IPS-NIHi7 (cell line): ENCODE data around the gene PNKP.

Source experiments
- DNase-seq: peaks from one replicate; pipeline ENCODE4 v3.0.0; 2012; ENCODE audit warnings: mixed read lengths; ENCODE audit errors: extremely low spot score

The PNKP gene

DNA sequence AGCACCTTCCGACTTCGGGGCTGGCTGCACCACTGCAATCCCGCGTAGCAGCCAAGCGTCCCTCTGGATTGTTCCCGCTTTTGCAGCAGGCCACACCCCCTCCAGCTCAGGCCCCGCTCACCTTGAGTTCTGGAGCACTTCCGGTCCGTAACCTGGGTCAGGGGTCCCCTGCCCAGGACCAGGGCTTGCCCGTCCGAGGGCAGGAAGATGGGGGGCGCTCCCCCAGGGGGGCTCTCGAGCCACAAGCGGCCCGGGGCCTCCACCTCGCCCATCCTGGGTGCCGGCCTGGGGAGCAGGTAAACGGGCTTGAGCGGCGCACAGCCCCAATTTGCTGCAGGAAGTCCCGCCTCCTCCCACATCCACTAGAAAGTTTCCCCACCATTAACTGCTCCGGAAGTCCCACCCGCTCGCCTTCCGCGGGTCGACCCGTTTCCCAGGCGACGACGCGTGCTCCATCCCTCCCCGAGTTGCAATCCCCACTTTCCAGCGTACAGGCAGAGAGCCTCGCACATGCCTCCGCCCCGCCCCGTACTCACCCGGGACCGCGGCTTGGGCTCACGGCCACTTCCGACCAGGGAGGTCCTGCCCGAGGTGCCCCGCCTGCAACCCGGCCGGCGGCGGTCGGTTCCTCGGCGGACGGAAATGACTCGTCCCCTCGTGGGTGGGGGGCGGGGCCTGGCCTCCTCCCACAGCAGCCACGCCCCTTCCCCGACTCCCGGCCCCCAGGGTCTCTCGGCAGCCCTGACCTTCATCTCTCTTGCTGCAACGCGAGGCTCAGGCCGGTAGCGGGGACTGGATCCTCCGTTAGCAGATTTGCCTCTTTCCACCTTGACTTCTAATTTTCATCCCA is at the start of gene PNKP:
PNKP (minus strand) TSS at position 644 of the 850 bp plus-strand sequence; CDS start at position 272, 372 bp downstream.
- DNase-seq, result peak; percentile 87

GRCh38 chr19:49915271-49915670 is 47.9 kb upstream of the PNKP start:
- no peak for DNase-seq

DNA sequence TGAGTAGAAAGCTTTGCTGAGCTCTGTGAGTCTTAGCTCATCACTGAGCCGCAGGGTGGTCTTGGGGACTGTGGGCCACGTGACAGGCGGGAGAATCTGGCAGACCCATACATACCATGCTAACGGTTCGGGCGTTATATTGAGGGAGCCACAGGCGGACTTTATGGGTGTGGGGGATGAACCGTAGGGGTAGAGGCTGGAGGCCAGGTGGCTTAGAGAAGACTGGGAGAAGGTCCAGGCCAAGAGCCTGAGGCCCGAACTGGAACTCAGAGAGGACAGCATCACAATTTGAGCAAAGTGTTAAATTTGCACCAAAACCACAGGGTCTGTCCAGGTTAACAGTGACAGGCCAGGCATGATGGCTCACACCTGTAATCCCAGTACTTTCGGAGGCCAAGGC is 46.3 kb upstream of the PNKP start:
- DNase-seq, result no peak

DNA sequence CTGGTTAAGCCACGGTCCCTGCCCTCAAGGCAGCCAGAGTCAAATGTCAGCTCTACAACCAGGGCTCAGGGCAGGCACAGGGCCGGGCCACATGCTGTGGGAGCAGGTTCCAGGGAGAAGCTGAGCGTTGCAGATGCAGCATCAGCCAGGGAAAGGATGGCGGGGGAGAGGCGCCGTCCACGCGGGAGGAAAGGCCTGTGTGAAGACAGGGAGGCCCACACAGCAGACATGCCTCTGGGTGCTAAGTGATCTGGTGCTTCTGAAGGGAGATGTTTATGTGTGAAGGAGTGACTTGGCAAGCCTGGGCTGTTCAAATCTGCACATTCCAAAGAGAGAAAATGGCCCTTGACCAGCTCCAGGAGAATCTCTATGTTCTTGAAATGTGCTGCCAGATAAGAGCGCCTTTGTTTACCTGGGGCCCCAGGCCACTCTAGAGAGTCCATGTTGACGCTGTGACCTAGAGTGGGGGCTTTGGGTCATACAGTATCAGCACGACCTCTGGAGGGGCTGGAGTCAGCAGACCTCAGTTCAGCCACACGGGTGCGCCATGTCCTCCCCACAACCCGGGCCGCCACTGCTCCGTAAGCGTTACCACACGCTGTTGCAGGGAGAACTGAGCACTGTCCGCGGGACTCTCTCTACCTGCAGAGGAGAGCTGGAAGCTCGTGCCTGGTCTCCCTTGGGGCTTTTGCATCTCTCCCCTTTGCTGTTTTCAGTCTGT is 45.7 kb upstream of the PNKP start:
- peak; percentile 56 for DNase-seq

DNA sequence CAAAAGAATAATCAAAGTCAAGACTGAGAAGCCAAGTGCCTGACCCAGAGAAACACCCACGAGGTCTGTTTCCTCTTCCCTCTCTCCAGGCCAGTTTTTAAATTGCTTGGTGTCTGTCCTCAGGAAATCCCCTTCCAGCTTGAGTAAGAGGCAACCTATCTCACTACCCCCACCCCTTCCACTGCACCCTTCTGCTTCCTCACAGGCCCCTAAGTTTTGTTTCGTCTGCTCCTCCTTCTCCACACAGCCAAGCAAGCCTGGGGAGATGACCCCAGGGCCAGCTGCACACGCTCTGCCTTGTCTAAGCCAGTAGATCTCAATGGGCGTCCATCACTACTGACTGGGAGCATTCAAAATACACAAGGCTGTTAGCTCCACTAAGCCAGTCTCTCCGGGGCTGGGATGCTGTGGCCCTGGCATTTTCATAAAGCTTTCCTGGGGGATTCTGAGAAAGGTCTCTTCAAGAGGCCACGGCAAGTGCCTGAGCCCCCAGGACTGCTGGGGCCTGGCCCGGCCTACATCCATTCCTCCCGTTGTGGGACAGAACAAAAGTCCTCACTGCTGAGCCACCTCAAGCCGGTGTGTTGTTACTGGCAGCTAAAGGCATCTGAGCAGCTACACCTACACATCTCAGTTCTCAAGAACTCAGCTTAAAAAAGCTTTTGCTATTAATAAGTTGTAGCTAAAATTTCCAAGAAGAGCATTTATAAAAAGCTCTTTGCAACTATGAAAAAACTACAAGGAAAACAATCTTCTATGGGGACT is 44.2 kb upstream of the PNKP start:
- DNase-seq, result no peak

- no peak for DNase-seq
These were observed 42.8 kb upstream of the PNKP start for GRCh38 chr19:49910179-49910578.

DNA sequence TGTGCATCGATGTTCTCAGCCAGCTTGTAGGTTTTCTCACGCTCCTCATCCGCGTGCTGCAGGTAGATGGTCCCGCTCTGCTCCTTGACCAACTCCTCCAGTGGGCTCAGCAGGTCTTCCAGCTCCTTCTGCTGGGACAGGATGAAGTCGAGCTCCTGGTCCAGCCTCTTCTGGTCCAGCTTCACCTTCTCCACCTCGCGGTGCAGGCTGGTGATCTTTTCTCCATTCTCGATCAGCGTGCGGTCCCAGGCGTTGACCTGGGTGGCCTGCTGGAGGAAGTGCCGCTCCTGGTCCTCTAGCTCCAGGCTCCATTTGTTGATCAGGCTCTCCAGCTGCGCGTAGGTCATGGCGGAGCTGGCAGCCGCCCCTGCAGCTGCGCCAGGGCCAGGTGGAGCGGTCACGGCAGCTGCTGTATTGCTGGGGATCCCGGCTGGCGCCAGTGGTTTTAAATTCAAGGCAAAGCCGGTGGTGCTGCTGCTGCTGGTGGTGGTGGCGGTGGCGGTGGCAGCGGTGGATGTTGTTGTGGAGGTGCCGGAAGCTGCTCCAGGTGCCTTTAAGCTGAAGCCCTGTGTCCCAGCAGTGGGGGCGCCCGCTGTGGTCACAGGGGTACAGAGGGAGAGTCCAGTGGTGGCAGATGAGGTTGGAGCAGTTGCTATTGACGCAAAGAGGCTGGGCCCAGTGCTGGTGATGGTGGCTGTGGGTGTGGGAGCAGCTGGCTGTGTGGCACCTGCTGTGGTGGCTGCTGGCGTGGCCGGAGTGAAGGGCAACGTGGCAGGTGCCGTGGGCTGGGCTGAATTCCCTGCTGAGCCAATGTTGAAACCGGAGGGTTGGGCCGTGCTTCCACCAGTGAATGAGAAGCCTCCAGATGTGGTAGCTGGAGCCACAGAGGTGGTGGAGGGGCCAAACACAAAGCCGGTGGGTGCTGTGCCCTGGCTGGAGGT is 41.4 kb upstream of the PNKP start:
- no peak for DNase-seq

GRCh38 chr19:49907745-49908446 is 40.5 kb upstream of the PNKP start:
- DNase-seq, result no peak

GRCh38 chr19:49906879-49907564 is 39.6 kb upstream of the PNKP start:
- no peak for DNase-seq

- DNase-seq, result no peak
These were observed 36.8 kb upstream of the PNKP start for GRCh38 chr19:49904136-49904535.

DNA sequence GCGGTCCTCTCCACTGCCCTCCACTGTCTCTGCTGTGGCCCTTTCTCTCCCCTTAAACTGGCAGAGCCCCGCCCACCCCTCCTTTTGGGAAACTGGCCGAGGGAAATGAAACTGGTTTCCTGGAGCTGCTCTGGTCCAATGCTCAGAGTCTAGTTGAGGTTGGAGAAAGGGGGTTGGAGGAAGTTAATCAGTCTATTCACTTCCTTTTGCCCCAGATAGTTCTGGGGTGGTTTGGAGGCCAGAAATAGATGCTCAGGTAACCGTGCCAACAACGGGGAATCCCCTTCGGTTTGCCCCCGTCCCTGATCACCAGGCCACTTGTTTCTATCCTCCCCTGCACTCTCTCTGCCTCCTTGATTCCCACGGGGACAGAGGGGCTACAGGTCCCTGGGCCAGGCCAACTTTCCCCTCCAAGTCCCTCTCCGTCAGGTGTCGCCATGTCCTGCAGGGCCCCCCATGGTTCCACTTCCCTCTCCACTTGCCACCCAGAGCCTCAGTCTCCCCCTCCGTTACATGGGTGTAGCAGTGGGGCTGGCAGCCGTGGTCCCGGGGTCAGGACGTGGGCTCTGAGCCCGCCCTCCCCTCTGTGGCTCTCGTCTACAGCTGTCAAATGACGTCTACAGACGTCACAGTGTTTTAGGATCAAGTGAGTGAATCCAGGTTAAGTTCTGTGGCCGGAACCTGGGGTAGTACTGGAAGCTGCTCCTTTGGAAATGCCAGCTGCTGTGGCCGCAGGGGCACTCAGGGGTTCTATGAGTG is 29.7 kb upstream of the PNKP start, which contains the start of gene IL4I1:
IL4I1 (minus strand) TSS at position 25 of the 759 bp plus-strand sequence. CDS start 727 bp downstream, outside the sequence.
- DNase-seq, result no peak

GRCh38 chr19:49895566-49896297 is 28.4 kb upstream of the PNKP start:
- no peak for DNase-seq

DNA sequence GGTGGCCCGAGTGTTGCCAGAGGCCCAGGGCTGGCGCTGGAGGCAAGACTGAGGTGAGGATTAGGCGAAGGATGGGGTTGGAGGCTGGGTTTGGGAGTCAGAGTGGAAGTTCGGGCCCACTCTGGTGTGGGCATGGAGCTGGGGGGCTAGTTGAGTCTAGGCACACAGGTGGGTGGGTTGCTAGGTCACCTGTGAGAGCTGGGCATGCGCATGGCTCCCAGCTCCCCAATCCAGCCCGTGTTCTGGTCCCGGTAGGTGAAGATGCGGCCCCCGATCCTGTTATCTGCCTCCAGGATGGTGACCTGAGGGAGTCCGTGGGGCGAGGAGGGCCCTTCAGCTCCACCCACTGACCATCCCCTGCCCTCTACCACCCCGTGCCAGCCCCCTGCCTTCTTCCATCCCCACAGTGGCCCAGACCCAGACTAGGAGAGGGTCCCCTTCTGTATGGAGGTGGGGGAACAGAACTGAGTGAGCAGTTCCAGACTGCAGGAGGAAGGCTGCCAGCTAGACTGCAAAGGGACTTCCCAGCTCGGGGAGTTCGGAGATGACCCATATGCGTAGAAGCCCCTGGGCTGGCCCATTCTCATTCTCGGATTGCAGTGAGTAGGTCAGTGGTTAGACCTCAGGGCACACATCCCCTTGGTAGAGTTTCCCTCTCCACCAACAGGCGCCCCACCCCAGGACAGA is 27.6 kb upstream of the PNKP start:
- no peak for DNase-seq

GRCh38 chr19:49894011-49894664 is 26.8 kb upstream of the PNKP start:
- no peak for DNase-seq

GRCh38 chr19:49892716-49893115 is 25.3 kb upstream of the PNKP start:
- no peak for DNase-seq

DNA sequence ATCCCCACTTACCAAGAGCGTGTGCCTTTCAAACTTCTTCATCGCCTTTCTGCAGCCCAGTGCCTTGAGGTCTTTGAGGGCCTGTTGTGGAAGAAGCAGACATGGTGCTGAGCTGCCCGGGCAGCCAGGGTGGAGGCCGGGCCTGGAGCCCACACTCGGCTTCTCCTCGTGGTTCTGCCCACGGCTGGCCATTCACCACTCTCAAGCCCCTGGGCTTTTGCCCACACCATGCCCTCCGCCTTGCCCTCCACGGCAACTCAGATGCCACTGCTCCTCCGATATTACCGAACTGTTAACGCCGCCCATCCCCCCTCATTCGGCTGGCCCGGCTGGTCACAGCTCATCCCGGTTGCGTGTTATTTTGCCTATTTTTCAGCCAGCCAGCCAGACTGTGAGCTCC is 24.0 kb upstream of the PNKP start:
- no peak for DNase-seq
